Smooth muscle cell (in vitro differentiated cells): ENCODE results near the gene LRRC61. TPM values are rescaled to one million over a fixed set of nuclear protein-coding genes. Genes with fewer than 3 reads are reported as not detected.

Experiments used
- DNase-seq: peaks from one replicate; lab custom pipeline; 2025; ENCODE audit not compliant: unreplicated experiment; lab: John Stamatoyannopoulos, UW
- H2AFZ ChIP-seq: fragments of 200-600 bp; sonication (generic); 2 replicates; pipeline ENCODE4 v1.6.0; 2016; ENCODE audit warnings: antibody characterized with exemption, low read depth, mild to moderate bottlenecking
- H3F3A ChIP-seq: fragments of 200-600 bp; sonication (generic); 2 replicates; pipeline ENCODE4 v1.6.0; 2017; ENCODE audit warnings: antibody characterized with exemption, low read depth
- H3K27ac ChIP-seq: fragments of 200-600 bp; sonication (generic); 2 replicates; pipeline ENCODE4 v1.5.1; 2016; ENCODE audit warnings: low read depth, mild to moderate bottlenecking
- H3K27me3 ChIP-seq: fragments of 200-600 bp; sonication (generic); 2 replicates; pipeline ENCODE4 v1.6.1; 2016; ENCODE audit warnings: low read depth, mild to moderate bottlenecking
- H3K36me3 ChIP-seq: fragments of 200-600 bp; sonication (generic); 2 replicates; pipeline ENCODE4 v1.5.1; 2016; ENCODE audit warnings: low read depth
- H3K4me1 ChIP-seq: fragments of 200-600 bp; sonication (generic); 2 replicates; pipeline ENCODE4 v1.5.1; 2016; ENCODE audit warnings: low read depth
- H3K4me2 ChIP-seq: fragments of 200-600 bp; sonication (generic); 2 replicates; pipeline ENCODE4 v1.6.0; 2016; ENCODE audit warnings: mild to moderate bottlenecking
- H3K4me3 ChIP-seq: fragments of 200-600 bp; sonication (generic); 2 replicates; pipeline ENCODE4 v1.5.1; 2016; ENCODE audit warnings: mild to moderate bottlenecking
- H3K79me2 ChIP-seq: fragments of 200-600 bp; sonication (generic); 2 replicates; pipeline ENCODE4 v1.6.0; 2016; ENCODE audit warnings: low read depth, mild to moderate bottlenecking
- H3K9ac ChIP-seq: fragments of 200-600 bp; sonication (generic); 2 replicates; pipeline ENCODE4 v1.6.0; 2016; ENCODE audit warnings: low read depth
- H3K9me3 ChIP-seq: fragments of 200-600 bp; sonication (generic); replicated peaks from 2 replicates; pipeline ENCODE4 v1.5.1; 2016; ENCODE audit warnings: low read depth
- H4K20me1 ChIP-seq: fragments of 200-600 bp; sonication (generic); 2 replicates; pipeline ENCODE4 v1.6.0; 2016; ENCODE audit warnings: low read depth
- WGBS: methylation state at CpG from one replicate; pipeline ENCODE4 v1.1.7; 2016; ENCODE audit warnings: low lambda C conversion rate; 5-methylcytosine and 5-hydroxymethylcytosine counted together
- polyA plus RNA-seq: library from polyadenylated mRNA; unstranded; fragments of >200 nt; fragmentation: Nextera tagmentation; extraction: Ambion mirVana; gene quantifications from 2 replicates; pipeline ENCODE4 v1.2.1, GENCODE V29; 2016
- total RNA-seq: library from RNA; depleted of rRNA; stranded (reverse); fragments of >200 nt; gene quantifications from 2 replicates; pipeline ENCODE4 v1.2.3, GENCODE V29; 2014
- TF ChIP-seq, protein P1 (sequence below): fragments of 200-600 bp; sonication (generic); IDR thresholded peaks from 2 replicates; pipeline ENCODE4 v1.5.1; 2017; ENCODE audit warnings: borderline replicate concordance, mild to moderate bottlenecking, antibody characterized with exemption; ENCODE audit not compliant: insufficient read depth, poor library complexity, severe bottlenecking

LRRC61 gene
- total and polyA plus RNA-seq, 2 experiments from 2014 or later, result 6.9 to 14.7 TPM

- H4K20me1 ChIP-seq, result no peaks in the 10 kb centered on the region
- WGBS, result 61% methylated on average over 5 of the region's 5 CpGs
- H3K4me1 ChIP-seq, result peaks cover 8% of the 10 kb centered on the region
Observed at GRCh38 chr7:150360363-150361058, 37.4 kb downstream of the LRRC61 start.

GRCh38 chr7:150361402-150361801 is 38.2 kb downstream of the LRRC61 start:
- H2AFZ ChIP-seq, result no peak overlapping the region

More at GRCh38 chr7:150360363-150361058, 37.4 kb downstream of the LRRC61 start:
- Histone ChIP-seq H3F3A (no peaks in the 10 kb centered on the region), H3K4me2 (no peak overlapping the region), H3K27me3 (no peaks in the 10 kb centered on the region), H3K79me2 (no peaks in the 10 kb centered on the region), H2AFZ (no peak overlapping the region), H3K9me3 (no peaks in the 10 kb centered on the region), H3K27ac (no peak overlapping the region), H3K9ac (no peak overlapping the region), H3K4me3 (no peak overlapping the region), H3K36me3 (no peaks in the 10 kb centered on the region)
- DNase-seq, result no peak
- TF ChIP-seq, protein P1, sequence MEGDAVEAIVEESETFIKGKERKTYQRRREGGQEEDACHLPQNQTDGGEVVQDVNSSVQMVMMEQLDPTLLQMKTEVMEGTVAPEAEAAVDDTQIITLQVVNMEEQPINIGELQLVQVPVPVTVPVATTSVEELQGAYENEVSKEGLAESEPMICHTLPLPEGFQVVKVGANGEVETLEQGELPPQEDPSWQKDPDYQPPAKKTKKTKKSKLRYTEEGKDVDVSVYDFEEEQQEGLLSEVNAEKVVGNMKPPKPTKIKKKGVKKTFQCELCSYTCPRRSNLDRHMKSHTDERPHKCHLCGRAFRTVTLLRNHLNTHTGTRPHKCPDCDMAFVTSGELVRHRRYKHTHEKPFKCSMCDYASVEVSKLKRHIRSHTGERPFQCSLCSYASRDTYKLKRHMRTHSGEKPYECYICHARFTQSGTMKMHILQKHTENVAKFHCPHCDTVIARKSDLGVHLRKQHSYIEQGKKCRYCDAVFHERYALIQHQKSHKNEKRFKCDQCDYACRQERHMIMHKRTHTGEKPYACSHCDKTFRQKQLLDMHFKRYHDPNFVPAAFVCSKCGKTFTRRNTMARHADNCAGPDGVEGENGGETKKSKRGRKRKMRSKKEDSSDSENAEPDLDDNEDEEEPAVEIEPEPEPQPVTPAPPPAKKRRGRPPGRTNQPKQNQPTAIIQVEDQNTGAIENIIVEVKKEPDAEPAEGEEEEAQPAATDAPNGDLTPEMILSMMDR, result no peak

DNA sequence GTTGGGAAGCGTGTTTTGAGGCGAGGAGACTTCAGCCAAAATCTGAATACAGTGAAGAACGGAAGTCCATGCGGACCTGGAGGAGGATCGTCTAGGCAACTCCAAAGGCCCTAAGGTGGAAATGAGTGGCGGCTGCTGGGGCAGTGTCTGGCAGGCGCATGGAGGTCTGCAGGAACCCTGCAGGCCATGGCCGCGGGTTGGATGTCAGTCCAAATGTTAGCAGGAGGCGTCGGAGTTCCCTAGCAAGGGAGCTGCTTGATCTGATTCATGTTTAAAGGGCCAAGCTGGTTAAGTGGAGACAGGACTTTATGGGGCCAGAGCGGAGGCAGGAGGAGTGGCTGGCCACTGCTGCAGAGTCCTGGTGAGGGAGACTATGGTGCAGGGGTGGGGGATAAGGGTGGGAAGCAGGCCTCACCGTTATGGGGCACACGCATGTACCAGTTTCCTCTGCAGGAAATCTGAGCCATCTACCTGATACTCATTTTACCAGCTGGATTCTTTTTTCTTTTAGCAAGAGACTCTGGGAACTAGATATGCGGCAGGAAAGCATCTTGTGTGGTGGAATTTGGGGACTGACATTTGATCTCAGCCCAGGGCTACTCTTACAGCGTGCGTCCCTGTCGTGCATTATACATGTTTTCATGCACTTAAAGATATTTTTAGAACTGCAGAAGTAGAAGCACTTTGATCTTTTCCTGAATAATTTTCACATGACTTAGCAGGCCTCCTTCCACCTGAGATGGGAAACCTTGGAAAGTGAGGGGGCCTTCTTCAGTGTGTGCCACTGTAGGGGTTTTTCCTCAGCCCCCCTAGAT is 38.9 kb downstream of the LRRC61 start:
- Histone ChIP-seq H2AFZ (no peak overlapping the region), H3K4me1 (peaks cover 4% of the 10 kb centered on the region), H3K4me2 (no peak overlapping the region), H3K27me3 (no peaks in the 10 kb centered on the region), H3K9ac (no peak overlapping the region), H3K9me3 (no peaks in the 10 kb centered on the region), H3K36me3 (no peaks in the 10 kb centered on the region), H3K79me2 (no peaks in the 10 kb centered on the region), H3K27ac (no peak overlapping the region), H3K4me3 (no peak overlapping the region), H3F3A (no peaks in the 10 kb centered on the region), H4K20me1 (no peaks in the 10 kb centered on the region)
- WGBS, result 57% methylated on average over 18 of the region's 18 CpGs
- no peak for DNase-seq
- TF ChIP-seq, protein P1, result no peak

More at GRCh38 chr7:150361402-150361801, 38.2 kb downstream of the LRRC61 start:
- H3K9me3 ChIP-seq, result no peaks in the 10 kb centered on the region
- H3K27me3 ChIP-seq, result no peaks in the 10 kb centered on the region
- H3K9ac ChIP-seq, result no peak overlapping the region
- H3K79me2 ChIP-seq, result no peaks in the 10 kb centered on the region
- WGBS, result 69% methylated on average over 7 of the region's 7 CpGs
- no peak for DNase-seq
- TF ChIP-seq, protein P1, result no peak
- no peaks in the 10 kb centered on the region for H3K36me3 ChIP-seq
- no peak overlapping the region for H3K4me3 ChIP-seq
- no peaks in the 10 kb centered on the region for H3F3A ChIP-seq
- H4K20me1 ChIP-seq, result no peaks in the 10 kb centered on the region
- H3K4me1 ChIP-seq, result peaks cover 8% of the 10 kb centered on the region
- no peak overlapping the region for H3K27ac ChIP-seq
- no peak overlapping the region for H3K4me2 ChIP-seq
